Fibroblast of lung (primary cell): ENCODE results near the gene NR6A1.

Source experiments
- CTCF ChIP-seq, 2 donors: IDR thresholded peaks in 1 of 2; conservative IDR thresholded peaks in 1 of 2; 1 replicate in 1 of 2; 2 replicates in 1 of 2; pipeline ENCODE4 v1.5.1; 2011 to 2012; ENCODE audit warnings: low read length in 2 of 2, control low read depth in 1 of 2, inconsistent platforms in 1 of 2, low read depth in 1 of 2, mild to moderate bottlenecking in 1 of 2
- EZH2 ChIP-seq: IDR thresholded peaks from 2 replicates; pipeline ENCODE4 v1.5.1; 2012; ENCODE audit warnings: low read length, control low read depth, mild to moderate bottlenecking; ENCODE audit errors: missing control alignments

- TF ChIP-seq CTCF (conservative IDR thresholded peaks at IDR 0.05 in 1 of 2, IDR thresholded peaks at IDR 0.05 in 1 of 2; ENCODE audit: low read depth in 1 of 2, low read length in 2 of 2) (no peak), EZH2 (no peak)
These were observed 34.1 kb upstream of the NR6A1 start for GRCh38 chr9:124805186-124805585.
